HepG2 (cell line): ENCODE results near the gene KAZN. TPM values are rescaled to one million over a fixed set of nuclear protein-coding genes. Genes with fewer than 3 reads are reported as not detected.

ENCODE experiments used
- CREBL2 ChIP-seq: sonication (generic); formaldehyde crosslinking; IDR thresholded peaks from 2 replicates; pipeline ENCODE4 v1.8.1; 2023; ENCODE audit warnings: missing genetic modification reagents, mild to moderate bottlenecking, borderline replicate concordance
- HDAC1 ChIP-seq: sonication (generic); formaldehyde crosslinking; IDR thresholded peaks from 2 replicates; pipeline ENCODE4 v1.5.1; 2020; ENCODE audit warnings: mild to moderate bottlenecking, missing genetic modification reagents
- KDM5A ChIP-seq: fragments of 200-600 bp; sonication (generic); IDR thresholded peaks from 2 replicates; pipeline ENCODE4 v1.7.0; 2018; ENCODE audit warnings: antibody characterized with exemption, mild to moderate bottlenecking, low read length, borderline replicate concordance
- MXI1 ChIP-seq: IDR thresholded peaks from 3 replicates; pipeline ENCODE4 v1.6.1; 2012; ENCODE audit warnings: low read depth, low read length, inconsistent platforms, borderline replicate concordance
- PRDM15 ChIP-seq: sonication (generic); formaldehyde crosslinking; IDR thresholded peaks from 2 replicates; pipeline ENCODE4 v1.4.0; 2020; ENCODE audit warnings: missing genetic modification reagents
- PRDM4 ChIP-seq: sonication (generic); formaldehyde crosslinking; IDR thresholded peaks from 2 replicates; pipeline ENCODE4 v1.9.0; 2021; ENCODE audit warnings: missing genetic modification reagents, borderline replicate concordance
- REST ChIP-seq, 2 experiments: IDR thresholded peaks; 2 replicates each; pipeline ENCODE4 v1.6.1; 2011 to 2012; ENCODE audit warnings: low read length in 2 of 2, borderline replicate concordance in 1 of 2, low read depth in 1 of 2, mild to moderate bottlenecking in 1 of 2, moderate library complexity in 1 of 2
- REXO4 ChIP-seq: sonication (generic); formaldehyde crosslinking; IDR thresholded peaks from 2 replicates; pipeline ENCODE4 v1.8.0; 2022; ENCODE audit warnings: missing genetic modification reagents, mild to moderate bottlenecking, borderline replicate concordance
- SKI ChIP-seq: fragments of 450-650 bp; IDR thresholded peaks from one replicate; pipeline ENCODE4 v1.6.1; 2018; ENCODE audit warnings: mild to moderate bottlenecking; ENCODE audit not compliant: partially characterized antibody
- ZBTB34 ChIP-seq: sonication (generic); formaldehyde crosslinking; IDR thresholded peaks from 2 replicates; pipeline ENCODE4 v1.8.0; 2022; ENCODE audit warnings: mild to moderate bottlenecking, missing genetic modification reagents
- ZBTB44 ChIP-seq: sonication (generic); formaldehyde crosslinking; IDR thresholded peaks from 2 replicates; pipeline ENCODE4 v1.4.0; 2020; ENCODE audit warnings: missing genetic modification reagents
- ZNF18 ChIP-seq: sonication (generic); formaldehyde crosslinking; IDR thresholded peaks from 2 replicates; pipeline ENCODE4 v1.8.0; 2022; ENCODE audit warnings: mild to moderate bottlenecking, missing genetic modification reagents; ENCODE audit not compliant: insufficient replicate concordance
- ZNF33B ChIP-seq: sonication (generic); formaldehyde crosslinking; IDR thresholded peaks from 2 replicates; pipeline ENCODE4 v1.5.1; 2020; ENCODE audit warnings: mild to moderate bottlenecking, missing genetic modification reagents
- polyA plus RNA-seq, 8 experiments: library from polyadenylated mRNA; depleted of rRNA in 3 of 8; stranded (reverse) in 7 of 8; unstranded in 1 of 8; fragments of >200 nt; fragmentation: Illumina TruSeq in 4 of 8; extraction: Trizol in 4 of 8; gene quantifications; 2 replicates each; pipeline versions ENCODE4 v1.2.1 to v1.2.3, GENCODE V29; 2011 to 2016; ENCODE audit warnings: low read depth in 4 of 8, missing spikeins in 1 of 8, mixed read lengths in 1 of 8; ENCODE audit not compliant: insufficient read depth in 1 of 8
- total RNA-seq, 5 experiments: library from RNA; depleted of rRNA; stranded (reverse); fragments of >200 nt; fragmentation: Illumina TruSeq; extraction: Trizol; gene quantifications; 2 replicates each; pipeline ENCODE4 v1.2.3, GENCODE V29; 2016; ENCODE audit warnings: low read depth in 1 of 5

Gene KAZN
- total and polyA plus RNA-seq, 2 of the 13 experiments (the other 11 are each of a cell fraction or from before 2014, with no cell fraction given): 10.4 to 13.5 TPM

- TF ChIP-seq REST (IDR thresholded peaks at IDR 0.05; ENCODE audit: borderline replicate concordance in 1 of 2, low read depth in 1 of 2, low read length in 2 of 2) (no peak), ZBTB44 (no peak), CREBL2 (CRISPR knock-in tag) (no peak), KDM5A (no peak), PRDM4 (CRISPR knock-in tag) (no peak), PRDM15 (CRISPR knock-in tag) (no peak), ZNF33B (CRISPR knock-in tag) (no peak), HDAC1 (CRISPR knock-in tag) (peak; percentile 67), REXO4 (CRISPR knock-in tag) (no peak), ZNF18 (no peak), MXI1 (peak; percentile 69; the same call in 2 of the 3 replicates), ZBTB34 (CRISPR knock-in tag) (no peak), SKI (no peak)
Observed at GRCh38 chr1:15090373-15090772, 491.9 kb downstream of the KAZN start (continued).
